SK-N-SH (cell line): ENCODE data around the gene HS3ST1. TPM values are rescaled to one million over a fixed set of nuclear protein-coding genes. Genes with fewer than 3 reads are reported as not detected.

ENCODE experiments used
- CTCF ChIA-PET: fragments of 300-600, 350-600 bp; formaldehyde crosslinking; extraction: SDS; loops from one replicate; lab custom pipeline; 2021; lab: Yijun Ruan, JAX
- POLR2A ChIA-PET: fragments of 350-600 bp; sonication (Branson Sonifier 250); formaldehyde crosslinking; extraction: SDS; loops from one replicate; lab custom pipeline; 2020; ENCODE audit warnings: antibody characterized with exemption, inconsistent platforms; lab: Yijun Ruan, JAX
- DNase-seq: peaks from one replicate; pipeline ENCODE4 v3.0.0; 2012
- H2AFZ ChIP-seq: fragments of 200-600 bp; sonication (generic); 2 replicates; pipeline ENCODE4 v1.8.1; 2016; ENCODE audit warnings: antibody characterized with exemption, mild to moderate bottlenecking, low read depth
- H3F3A ChIP-seq: fragments of 200-600 bp; sonication (generic); replicated peaks from 2 replicates; pipeline ENCODE3; 2016; ENCODE audit warnings: antibody characterized with exemption, mild to moderate bottlenecking; ENCODE audit not compliant: insufficient read depth
- H3K27ac ChIP-seq, 2 experiments: fragments of 200-500 bp in 1 of 2; fragments of 200-600 bp in 1 of 2; sonication (Bioruptor generic) in 1 of 2; sonication (generic), shearing (Covaris generic) in 1 of 2; 2 replicates each; pipeline versions ENCODE4 v1.5.1 to v1.6.1; 2014 to 2016; ENCODE audit warnings: low read depth in 2 of 2, inconsistent platforms in 1 of 2, low read length in 1 of 2, mild to moderate bottlenecking in 1 of 2, mixed read lengths in 1 of 2
- H3K27me3 ChIP-seq: fragments of 200-600 bp; sonication (generic), shearing (Covaris generic); 2 replicates; pipeline ENCODE4 v1.6.1; 2016; ENCODE audit warnings: mixed run types; ENCODE audit not compliant: insufficient read depth
- H3K36me3 ChIP-seq, 2 experiments: fragments of 200-500 bp in 1 of 2; fragments of 200-600 bp in 1 of 2; sonication (Bioruptor generic) in 1 of 2; sonication (generic) in 1 of 2; replicated peaks in 1 of 2; 2 replicates each; pipeline versions ENCODE3 to v1.5.1; 2014 to 2016; ENCODE audit warnings: low read length in 1 of 2, mild to moderate bottlenecking in 1 of 2; ENCODE audit not compliant: insufficient read depth in 2 of 2, control insufficient read depth in 1 of 2
- H3K4me1 ChIP-seq, 2 experiments: fragments of 200-500 bp in 1 of 2; fragments of 200-600 bp in 1 of 2; sonication (Bioruptor generic) in 1 of 2; sonication (generic), shearing (Covaris generic) in 1 of 2; 2 replicates each; pipeline versions ENCODE4 v1.5.1 to v1.6.1; 2014 to 2016; ENCODE audit warnings: low read depth in 1 of 2, low read length in 1 of 2, mixed run types in 1 of 2; ENCODE audit not compliant: insufficient read depth in 2 of 2, control insufficient read depth in 1 of 2
- H3K4me2 ChIP-seq: fragments of 200-600 bp; sonication (generic), shearing (Covaris generic); 2 replicates; pipeline ENCODE4 v1.6.1; 2017; ENCODE audit warnings: mixed run types
- H3K4me3 ChIP-seq, 2 experiments: fragments of 200-500 bp in 1 of 2; fragments of 200-600 bp in 1 of 2; sonication (Bioruptor generic) in 1 of 2; sonication (generic), shearing (Covaris generic) in 1 of 2; 2 replicates each; pipeline versions ENCODE4 v1.5.1 to v1.8.1; 2014 to 2016; ENCODE audit warnings: low read depth in 2 of 2, inconsistent platforms in 1 of 2, low read length in 1 of 2, mild to moderate bottlenecking in 1 of 2, mixed read lengths in 1 of 2, moderate library complexity in 1 of 2
- H3K79me2 ChIP-seq: fragments of 200-600 bp; sonication (generic); 2 replicates; pipeline ENCODE4 v1.8.1; 2017; ENCODE audit warnings: mild to moderate bottlenecking; ENCODE audit not compliant: insufficient read depth
- H3K9ac ChIP-seq: fragments of 200-600 bp; sonication (generic); 2 replicates; pipeline ENCODE4 v1.6.1; 2017; ENCODE audit warnings: mixed run types
- H3K9me2 ChIP-seq: fragments of 200-600 bp; sonication (generic); 2 replicates; pipeline ENCODE4 v1.6.1; 2017; ENCODE audit warnings: mixed run types
- H3K9me3 ChIP-seq: fragments of 200-600 bp; sonication (generic); 2 replicates; pipeline ENCODE4 v1.6.1; 2017; ENCODE audit warnings: mixed run types, mild to moderate bottlenecking, moderate library complexity
- H4K20me1 ChIP-seq: fragments of 200-600 bp; sonication (generic); 2 replicates; pipeline ENCODE4 v1.6.1; 2017; ENCODE audit warnings: mild to moderate bottlenecking, mixed run types; ENCODE audit not compliant: insufficient read depth
- CHD2 ChIP-seq: fragments of 150-350 bp; IDR thresholded peaks from 2 replicates; pipeline ENCODE4 v1.6.1; 2018; ENCODE audit warnings: low read length; ENCODE audit not compliant: partially characterized antibody
- CTCF ChIP-seq: fragments of 200-600 bp; sonication (generic); IDR thresholded peaks from 2 replicates; pipeline ENCODE4 v1.6.1; 2017; ENCODE audit warnings: antibody characterized with exemption, mild to moderate bottlenecking, moderate library complexity
- EP300 ChIP-seq, 2 experiments: IDR thresholded peaks; 2 replicates each; pipeline versions ENCODE4 v1.4.0 to v1.6.1; 2012; ENCODE audit warnings: borderline replicate concordance in 1 of 2, low read depth in 1 of 2, low read length in 1 of 2
- EZH2phosphoT487 ChIP-seq: fragments of 200-600 bp; sonication (generic); IDR thresholded peaks from 2 replicates; pipeline ENCODE4 v1.6.1; 2017; ENCODE audit warnings: low read depth, mixed run types, mild to moderate bottlenecking, antibody characterized with exemption, moderate library complexity, borderline replicate concordance
- FOSL2 ChIP-seq: IDR thresholded peaks from 2 replicates; pipeline ENCODE4 v1.4.0; 2012; ENCODE audit warnings: low read depth, mild to moderate bottlenecking, moderate library complexity, borderline replicate concordance
- GABPA ChIP-seq: IDR thresholded peaks from 2 replicates; pipeline ENCODE4 v1.4.0; 2012; ENCODE audit warnings: low read depth, mild to moderate bottlenecking
- GATA2 ChIP-seq: sonication (generic); formaldehyde crosslinking; IDR thresholded peaks from 2 replicates; pipeline ENCODE4 v1.5.0; 2020; ENCODE audit warnings: mild to moderate bottlenecking, missing genetic modification reagents
- JUND ChIP-seq: IDR thresholded peaks from 2 replicates; pipeline ENCODE4 v1.4.0; 2012
- MXI1 ChIP-seq: IDR thresholded peaks from 2 replicates; pipeline ENCODE4 v1.6.1; 2012; ENCODE audit warnings: mild to moderate bottlenecking, low read depth, low read length, improper control_type of control experiment
- NFIC ChIP-seq: IDR thresholded peaks from 2 replicates; pipeline ENCODE4 v1.4.0; 2012; ENCODE audit warnings: borderline replicate concordance
- PBX3 ChIP-seq: IDR thresholded peaks from 2 replicates; pipeline ENCODE4; 2012
- RAD21 ChIP-seq: IDR thresholded peaks from 2 replicates; pipeline ENCODE4 v1.6.1; 2012; ENCODE audit warnings: mild to moderate bottlenecking, low read length
- RCOR1 ChIP-seq: fragments of 150-350 bp; IDR thresholded peaks from 2 replicates; pipeline ENCODE4 v1.6.1; 2017; ENCODE audit warnings: antibody characterized with exemption, low read length
- REST ChIP-seq: IDR thresholded peaks from 2 replicates; pipeline ENCODE4 v1.6.1; 2012; ENCODE audit warnings: mild to moderate bottlenecking, low read depth, low read length, moderate library complexity
- RFX5 ChIP-seq: IDR thresholded peaks from 2 replicates; pipeline ENCODE4 v1.6.1; 2012; ENCODE audit warnings: mild to moderate bottlenecking, improper control_type of control experiment, low read length
- TAF1 ChIP-seq: IDR thresholded peaks from 2 replicates; pipeline ENCODE4 v1.6.1; 2012; ENCODE audit warnings: low read depth, mild to moderate bottlenecking, low read length, moderate library complexity, borderline replicate concordance
- TCF12 ChIP-seq: IDR thresholded peaks from 2 replicates; pipeline ENCODE4 v1.4.0; 2012
- USF2 ChIP-seq: fragments of 150-350 bp; IDR thresholded peaks from 2 replicates; pipeline ENCODE4 v1.6.1; 2017; ENCODE audit warnings: antibody characterized with exemption, low read length, low read depth, borderline replicate concordance
- YY1 ChIP-seq: IDR thresholded peaks from 2 replicates; pipeline ENCODE4 v1.4.0; 2012; ENCODE audit warnings: low read depth, mild to moderate bottlenecking
- ZBTB33 ChIP-seq: IDR thresholded peaks from 2 replicates; pipeline ENCODE4 v1.4.0; 2012; ENCODE audit warnings: low read depth, borderline replicate concordance
- WGBS: methylation state at CpG from one replicate; pipeline ENCODE4 v1.1.6; 2017; ENCODE audit warnings: low lambda C conversion rate; 5-methylcytosine and 5-hydroxymethylcytosine counted together
- polyA plus RNA-seq, 3 experiments: library from polyadenylated mRNA; depleted of rRNA; stranded (reverse); fragments of >200 nt; gene quantifications; 2 replicates each; pipeline ENCODE4 v1.2.3, GENCODE V29; 2012

Gene HS3ST1
- polyA plus RNA-seq, 1 of the 3 experiments (the other 2 are of a cell fraction): not detected

- WGBS: 2% methylated on average over 3 of the region's 3 CpGs
- CTCF ChIA-PET: interaction anchor here (1.2 kb wide), 1 partner anchor 11 kb away, joined by 3 read pairs; no protein-coding TSS in a partner anchor
- Histone ChIP-seq H3K27me3 (no peaks in the 10 kb centered on the region), H3K4me2 (no peak overlapping the region), H2AFZ (no peak overlapping the region), H3K27ac (no peak overlapping the region), H3K9ac (no peak overlapping the region), H3K9me2 (no peaks in the 10 kb centered on the region), H3K9me3 (no peaks in the 10 kb centered on the region), H3K4me3 (no peak overlapping the region), H3F3A (no peaks in the 10 kb centered on the region), H4K20me1 (no peaks in the 10 kb centered on the region), H3K4me1 (no peaks in the 10 kb centered on the region), H3K79me2 (no peaks in the 10 kb centered on the region), H3K36me3 (no peaks in the 10 kb centered on the region)
- TF ChIP-seq RFX5: no peak
- no peak for TF ChIP-seq TCF12
- TF ChIP-seq CHD2: no peak
- no peak for TF ChIP-seq EZH2phosphoT487
- TF ChIP-seq RAD21: no peak
- TF ChIP-seq GATA2 (CRISPR knock-in tag): no peak
- TF ChIP-seq FOSL2: no peak
- no peak for TF ChIP-seq USF2
- no peak for TF ChIP-seq TAF1
- TF ChIP-seq GABPA: no peak
- no peak for TF ChIP-seq REST
- no peak for TF ChIP-seq EP300 (IDR thresholded peaks at IDR 0.05; ENCODE audit: borderline replicate concordance in 1 of 2, low read depth in 1 of 2, low read length in 1 of 2)
- no peak for TF ChIP-seq JUND
- TF ChIP-seq YY1: no peak
- TF ChIP-seq RCOR1: no peak
- no peak for TF ChIP-seq MXI1
- POLR2A ChIA-PET: no interaction called here
- no peak for DNase-seq
Measured at GRCh38 chr4:11407551-11407950, 21.1 kb downstream of the HS3ST1 start.

GRCh38 chr4:11404431-11404830 is 24.3 kb downstream of the HS3ST1 start:
- Histone ChIP-seq H3K9ac (no peak overlapping the region), H3K4me2 (no peak overlapping the region), H3K4me1 (no peaks in the 10 kb centered on the region), H2AFZ (no peak overlapping the region), H3K9me2 (no peaks in the 10 kb centered on the region), H3K79me2 (no peaks in the 10 kb centered on the region), H3K27me3 (no peaks in the 10 kb centered on the region), H3K36me3 (no peaks in the 10 kb centered on the region), H3K4me3 (no peak overlapping the region), H3K27ac (no peak overlapping the region), H3F3A (no peaks in the 10 kb centered on the region), H3K9me3 (no peaks in the 10 kb centered on the region)
- DNase-seq: no peak
- 12% methylated on average over 2 of the region's 2 CpGs for WGBS
- CTCF ChIA-PET: no interaction called here
- POLR2A ChIA-PET: no interaction called here
- no peak for TF ChIP-seq CTCF
- no peak for TF ChIP-seq NFIC
- no peak for TF ChIP-seq MXI1
- no peak for TF ChIP-seq ZBTB33
- TF ChIP-seq PBX3: no peak
- TF ChIP-seq GATA2 (CRISPR knock-in tag): no peak
- TF ChIP-seq, all 33 proteins: peak for 0
- no peaks in the 10 kb centered on the region for H4K20me1 ChIP-seq
